K562 (cell line): Measurements from ENCODE around the gene MAB21L3. TPM values are rescaled to one million over a fixed set of nuclear protein-coding genes. Genes with fewer than 3 reads are reported as not detected.

Experiments
- ATAC-seq: fragments of 200-7000 bp; cut with Tn5 transposase; 3 replicates; pipeline ENCODE4 v1.9.1; 2020; ENCODE audit warnings: moderate library complexity
- BruUV-seq: library from RNA; stranded (reverse); fragments of 400-500 nt; replicated peaks from 2 replicates; lab custom pipeline; 2021; lab: Mats Ljungman, UMichigan
- CTCF ChIA-PET: fragments of 300-600 bp; formaldehyde crosslinking; extraction: SDS; loops from one replicate; lab custom pipeline; 2021; ENCODE audit warnings: low intra/inter-chr PET ratio; lab: Yijun Ruan, JAX
- POLR2A ChIA-PET: fragments of 300-600, 350-650 bp; sonication (Branson Sonifier 250); formaldehyde crosslinking; extraction: SDS; loops from one replicate; lab custom pipeline; 2021; ENCODE audit warnings: antibody characterized with exemption, inconsistent platforms; lab: Yijun Ruan, JAX
- DNase-seq, 4 experiments: peaks; one replicate each; pipeline versions ENCODE4 v3.0.0 to v3.0.0-alpha.2; 2011 to 2018; ENCODE audit warnings: low spot score in 3 of 4, mixed read lengths in 3 of 4; ENCODE audit errors: extremely low read depth in 1 of 4
- FAIRE-seq: peaks from 2 replicates; lab custom pipeline; 2011; peaks lifted over from hg19 to GRCh38; lab: Jason Lieb, UNC
- H2AFZ ChIP-seq: 2 replicates; pipeline ENCODE4 v1.6.0; 2011; ENCODE audit warnings: low read depth, low read length, control low read depth, inconsistent platforms
- H3K27ac ChIP-seq: fragments of 200-600 bp; 3 replicates; pipeline ENCODE4 v1.8.0; 2011; ENCODE audit warnings: low read depth, mild to moderate bottlenecking, control low read depth, inconsistent platforms, low read length, moderate library complexity, mixed read lengths; ENCODE audit errors: extremely low read depth
- H3K27me3 ChIP-seq, 2 experiments: fragments of 300-600 bp in 1 of 2; 2 replicates in 1 of 2; 3 replicates in 1 of 2; pipeline versions ENCODE4 v1.6.0 to v1.8.0; 2011; ENCODE audit warnings: inconsistent platforms in 2 of 2, low read length in 2 of 2, mild to moderate bottlenecking in 1 of 2, mixed read lengths in 1 of 2, moderate library complexity in 1 of 2; ENCODE audit not compliant: control insufficient read depth in 2 of 2, insufficient read depth in 2 of 2
- H3K36me3 ChIP-seq: fragments of 300-600 bp; 3 replicates; pipeline ENCODE4 v1.8.0; 2011; ENCODE audit warnings: mild to moderate bottlenecking, low read length, inconsistent platforms; ENCODE audit not compliant: control insufficient read depth, insufficient read depth
- H3K4me1 ChIP-seq, 2 experiments: fragments of 200-600 bp in 1 of 2; replicated peaks in 1 of 2; 2 replicates in 1 of 2; 3 replicates in 1 of 2; pipeline versions ENCODE4 v1.5.1 to v1.8.0; 2011; ENCODE audit warnings: inconsistent platforms in 2 of 2, low read length in 2 of 2, mild to moderate bottlenecking in 1 of 2, mixed read lengths in 1 of 2, moderate library complexity in 1 of 2; ENCODE audit not compliant: control insufficient read depth in 2 of 2, insufficient read depth in 2 of 2
- H3K4me2 ChIP-seq: 2 replicates; pipeline ENCODE4 v1.6.1; 2011; ENCODE audit warnings: low read length, control low read depth, inconsistent platforms, mixed read lengths; ENCODE audit not compliant: insufficient read depth
- H3K4me3 ChIP-seq: fragments of 200-600 bp; sonication (generic), shearing (Covaris generic); 2 replicates; pipeline ENCODE4 v1.5.1; 2016; ENCODE audit warnings: control low read depth, inconsistent platforms
- H3K79me2 ChIP-seq: fragments of 200-600 bp; 3 replicates; pipeline ENCODE4 v1.8.0; 2011; ENCODE audit warnings: low read length, inconsistent platforms; ENCODE audit not compliant: control insufficient read depth, insufficient read depth
- H3K9ac ChIP-seq, 2 experiments: 2 replicates each; pipeline versions ENCODE4 v1.6.0 to v1.6.1; 2011; ENCODE audit warnings: low read depth in 2 of 2, low read length in 2 of 2, control low read depth in 1 of 2, inconsistent platforms in 1 of 2, mild to moderate bottlenecking in 1 of 2, mixed read lengths in 1 of 2; ENCODE audit not compliant: insufficient read depth in 1 of 2
- H3K9me1 ChIP-seq: one replicate; pipeline ENCODE4 v1.6.0; 2011; ENCODE audit warnings: inconsistent platforms, mild to moderate bottlenecking, low read length, moderate library complexity; ENCODE audit not compliant: control insufficient read depth, insufficient read depth
- H3K9me3 ChIP-seq: replicated peaks from 2 replicates; pipeline ENCODE4 v1.5.1; 2011; ENCODE audit warnings: low read depth, low read length, inconsistent platforms; ENCODE audit not compliant: control insufficient read depth, insufficient read depth
- H4K20me1 ChIP-seq: replicated peaks from 2 replicates; pipeline ENCODE4 v1.6.1; 2011; ENCODE audit warnings: low read length, inconsistent platforms, mixed read lengths; ENCODE audit not compliant: control insufficient read depth, insufficient read depth
- BMI1 ChIP-seq: fragments of 150-350 bp; IDR thresholded peaks from 2 replicates; pipeline ENCODE4 v1.6.1; 2014; ENCODE audit warnings: low read length
- CXXC5 ChIP-seq: fragments of 250-450 bp; sonication (Bioruptor Pico); IDR thresholded peaks from 2 replicates; pipeline ENCODE4 v1.8.0; 2022; ENCODE audit warnings: inconsistent platforms, mild to moderate bottlenecking, moderate library complexity
- FOXA1 ChIP-seq: fragments of 450-650 bp; IDR thresholded peaks from 2 replicates; pipeline ENCODE4 v1.6.1; 2016; ENCODE audit warnings: mild to moderate bottlenecking, borderline replicate concordance
- FOXP1 ChIP-seq: sonication (generic); formaldehyde crosslinking; IDR thresholded peaks from 2 replicates; pipeline ENCODE4 v1.8.0; 2022; ENCODE audit warnings: mild to moderate bottlenecking, missing genetic modification reagents
- HLTF ChIP-seq: fragments of 450-650 bp; IDR thresholded peaks from 2 replicates; pipeline ENCODE4 v1.6.1; 2016
- ILF3 ChIP-seq: fragments of 450-650 bp; IDR thresholded peaks from 2 replicates; pipeline ENCODE4 v1.6.1; 2018; ENCODE audit warnings: antibody characterized with exemption, mild to moderate bottlenecking, moderate library complexity, borderline replicate concordance
- MECOM ChIP-seq: fragments of 250-450 bp; sonication (Bioruptor Pico); IDR thresholded peaks from 2 replicates; pipeline ENCODE4 v1.8.0; 2022; ENCODE audit warnings: inconsistent platforms
- MITF ChIP-seq: IDR thresholded peaks from 2 replicates; pipeline ENCODE4 v1.6.1; 2014; ENCODE audit warnings: antibody characterized with exemption
- POU5F1 ChIP-seq: fragments of 150-350 bp; IDR thresholded peaks from 2 replicates; pipeline ENCODE4 v1.6.1; 2014; ENCODE audit warnings: borderline replicate concordance, low read length, low read depth, mild to moderate bottlenecking; ENCODE audit not compliant: partially characterized antibody
- SAFB2 ChIP-seq: fragments of 200-400 bp; formaldehyde crosslinking; IDR thresholded peaks from 2 replicates; pipeline ENCODE4 v1.6.1; 2018; ENCODE audit warnings: borderline replicate concordance, low read length, low read depth, moderate library complexity; ENCODE audit not compliant: severe bottlenecking
- TRIM24 ChIP-seq, 2 experiments: fragments of 450-650 bp; IDR thresholded peaks; 2 replicates each; pipeline ENCODE4 v1.6.1; 2016
- ZNF77 ChIP-seq: fragments of 250-450 bp; sonication (Bioruptor Pico); IDR thresholded peaks from 2 replicates; pipeline ENCODE4 v1.5.0; 2020
- ZSCAN29 ChIP-seq: fragments of 450-650 bp; IDR thresholded peaks from 2 replicates; pipeline ENCODE4 v1.6.1; 2017
- WGBS: fragments of 100-300 bp; shearing (Covaris generic); methylation state at CpG from one replicate; pipeline ENCODE4 v1.1.6; 2016; ENCODE audit warnings: low coverage, mixed read lengths; ENCODE audit not compliant: insufficient coverage; ENCODE audit errors: missing lambda C conversion rate; 5-methylcytosine and 5-hydroxymethylcytosine counted together
- in situ Hi-C: fragments of 300-500 bp; cut with MboI; formaldehyde crosslinking; loops from 4 replicates; pipeline ENCODE4 v1.15.0; 2018; ENCODE audit warnings: inconsistent platforms, mixed read lengths
- intact Hi-C: fragments of 100-400 bp; cut with micrococcal nuclease; formaldehyde crosslinking; loops from 2 replicates; pipeline ENCODE4 v1.14.2; 2022
- polyA plus RNA-seq, 8 experiments: library from polyadenylated mRNA; depleted of rRNA in 4 of 8; stranded (reverse) in 5 of 8; unstranded in 3 of 8; fragments of >200 nt; fragmentation: Nextera tagmentation in 2 of 8; fragmentation: Illumina TruSeq in 1 of 8; extraction: Ambion mirVana in 2 of 8; extraction: Trizol in 1 of 8; gene quantifications; 2 replicates each; pipeline versions ENCODE4 v1.2.1 to v1.2.3, GENCODE V29; 2011 to 2014; ENCODE audit warnings: inconsistent platforms in 1 of 8, missing spikeins in 1 of 8
- total RNA-seq, 7 experiments: library from RNA; depleted of rRNA in 6 of 7; stranded (reverse); fragments of >200 nt in 6 of 7; fragmentation: Illumina TruSeq in 2 of 7; extraction: Trizol in 2 of 7; gene quantifications; 2 replicates each; pipeline versions ENCODE4 v1.2.1 to v1.2.3, GENCODE V29; 2011 to 2021; ENCODE audit warnings: low replicate concordance in 1 of 7

The MAB21L3 gene
- total and polyA plus RNA-seq, 9 of the 15 experiments (the other 6 are each of a cell fraction or from before 2014, with no cell fraction given), result not detected

- ATAC-seq, result no peak
- CTCF ChIA-PET, result no interaction called here
These were observed 16.8 kb downstream of the MAB21L3 start for GRCh38 chr1:116127848-116128540.

More at GRCh38 chr1:116127848-116128540, 16.8 kb downstream of the MAB21L3 start:
- under 1% methylated on average over 7 of the region's 7 CpGs for WGBS
- no peak overlapping the region for H3K4me3 ChIP-seq
- no peaks in the 10 kb centered on the region; the same call in 1 of the 2 replicates for H3K9me3 ChIP-seq
- intact Hi-C loops, result no loop called here
- no peak overlapping the region for H2AFZ ChIP-seq
- H3K9me1 ChIP-seq, result peaks cover 2% of the 10 kb centered on the region
- H4K20me1 ChIP-seq, result no peaks in the 10 kb centered on the region
- no peaks in the 10 kb centered on the region for H3K79me2 ChIP-seq
- no peak overlapping the region for H3K9ac ChIP-seq
- peaks cover 21 to 43% of the 10 kb centered on the region in 2 experiments; a peak in 4 of 5 replicates for H3K27me3 ChIP-seq
- peaks cover 6 to 8% of the 10 kb centered on the region in 2 experiments; a peak in 3 of 5 replicates for H3K4me1 ChIP-seq
- no peak overlapping the region for H3K4me2 ChIP-seq
- TF ChIP-seq ILF3 (no peak), ZSCAN29 (no peak), HLTF (no peak), FOXP1 (no peak), POU5F1 (no peak), MITF (no peak), CXXC5 (CRISPR knock-in tag) (no peak), SAFB2 (no peak), TRIM24 (IDR thresholded peaks at IDR 0.05) (no peak), FOXA1 (no peak), ZNF77 (CRISPR knock-in tag) (no peak), BMI1 (no peak), MECOM (CRISPR knock-in tag) (no peak)
- TF ChIP-seq, all 486 proteins: peak for 0
- POLR2A ChIA-PET, result interaction anchor here (0.6 to 0.7 kb wide), 3 partner anchors 16 to 245 kb away, joined by 3 read pairs; partner anchors contain the start of gene ATP1A1
- FAIRE-seq (no peak), DNase-seq (no peak)
- Histone ChIP-seq H3K27ac (no peak overlapping the region), H3K36me3 (no peaks in the 10 kb centered on the region)
- in situ Hi-C loops, result no loop called here
- no TSS peak for BruUV-seq
